Measurements from ENCODE around the gene MPPED2.

- no peak for TF ChIP-seq SP1 (IDR thresholded peaks at IDR 0.05)
- TF ChIP-seq FOXM1 (IDR thresholded peaks at IDR 0.05; ENCODE audit: borderline replicate concordance): no peak
- TF ChIP-seq BHLHE40 (IDR thresholded peaks at IDR 0.05; ENCODE audit: borderline replicate concordance): no peak
- TF ChIP-seq ARNT (IDR thresholded peaks at IDR 0.05): no peak
- no peak for TF ChIP-seq TARDBP (IDR thresholded peaks at IDR 0.05)
- TF ChIP-seq FOXA1 (IDR thresholded peaks at IDR 0.05): no peak
Measured at GRCh38 chr11:30567120-30567519, 19.0 kb downstream of the MPPED2 start.
